ENCODE measurements around the gene PCGF2.

GRCh38 chr17:38740044-38740443 is 8.1 kb downstream of the PCGF2 start:
- TF ChIP-seq CTCF (IDR thresholded peaks at IDR 0.05; ENCODE audit: low read length) (no peak), EZH2 (optimal IDR thresholded peaks at IDR 0.05; ENCODE audit: low read depth, low read length) (no peak), EZH2phosphoT487 (IDR thresholded peaks at IDR 0.05; ENCODE audit: low read length) (no peak)
